Right atrium auricular region (tissue), 2 donors: ENCODE results near the gene RTN4R. TPM values are rescaled to one million over a fixed set of nuclear protein-coding genes. Genes with fewer than 3 reads are reported as not detected.

Experiments used
- DNase-seq: peaks from one replicate; pipeline ENCODE4 v3.0.0-alpha.2; 2019; ENCODE audit warnings: low spot score
- H3K27ac ChIP-seq, 2 donors: fragments of 200-600 bp; sonication (generic); 1 replicate in 1 of 2; 2 replicates in 1 of 2; pipeline ENCODE4 v1.5.1; 2016 to 2019
- H3K27me3 ChIP-seq, 2 donors: fragments of 200-600 bp; sonication (generic); one replicate each; pipeline versions ENCODE4 v1.5.1 to v1.6.0; 2017 to 2019
- H3K36me3 ChIP-seq: fragments of 200-600 bp; sonication (generic); one replicate; pipeline ENCODE4 v1.5.1; 2016
- H3K4me1 ChIP-seq, 2 donors: fragments of 200-600 bp; sonication (generic); one replicate each; pipeline versions ENCODE4 v1.5.1 to v1.6.0; 2017 to 2019
- H3K4me3 ChIP-seq, 2 donors: fragments of 200-600 bp; sonication (generic); 1 replicate in 1 of 2; 2 replicates in 1 of 2; pipeline ENCODE4 v1.5.1; 2017 to 2019; ENCODE audit warnings: mild to moderate bottlenecking in 1 of 2, moderate library complexity in 1 of 2
- H3K9me3 ChIP-seq, 2 donors: fragments of 200-600 bp; sonication (generic); one replicate each; pipeline ENCODE4 v1.5.1; 2019
- total RNA-seq, 2 donors: library from RNA; depleted of rRNA; stranded (reverse); fragments of >200 nt; gene quantifications; one replicate each; pipeline ENCODE4 v1.1.0, GENCODE V29; 2016
- TF ChIP-seq, protein P1 (sequence below), 2 donors: fragments of 200-600 bp; sonication (generic); IDR thresholded peaks; one replicate each; pipeline ENCODE4 v1.5.1; 2019; ENCODE audit warnings: antibody characterized with exemption in 2 of 2

Gene RTN4R
- total RNA-seq, 2 donors from 2014 or later: 1.0 to 2.0 TPM

DNA sequence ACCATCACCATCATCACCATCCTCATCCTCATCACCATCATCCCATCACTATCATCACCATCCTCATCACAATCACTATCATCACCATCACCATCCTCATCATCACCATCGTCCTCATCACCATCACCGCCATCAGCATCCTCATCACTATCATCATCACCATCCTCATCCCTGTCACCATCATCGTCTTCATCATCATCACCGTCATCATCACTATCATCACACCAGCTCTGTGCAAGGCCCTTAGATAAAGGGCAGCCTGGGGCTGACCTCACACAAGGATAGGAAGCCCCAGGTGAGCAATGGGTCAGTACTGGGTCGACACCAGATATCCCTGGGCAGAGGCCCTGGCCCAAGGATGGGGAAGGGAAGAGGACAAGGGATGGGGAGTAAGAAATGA, 16.1 kb downstream of the RTN4R start:
- H3K9me3 ChIP-seq: no peaks in the 10 kb centered on the region
- H3K27ac ChIP-seq: no peak overlapping the region
- H3K27me3 ChIP-seq: no peaks in the 10 kb centered on the region
- TF ChIP-seq, protein P1, sequence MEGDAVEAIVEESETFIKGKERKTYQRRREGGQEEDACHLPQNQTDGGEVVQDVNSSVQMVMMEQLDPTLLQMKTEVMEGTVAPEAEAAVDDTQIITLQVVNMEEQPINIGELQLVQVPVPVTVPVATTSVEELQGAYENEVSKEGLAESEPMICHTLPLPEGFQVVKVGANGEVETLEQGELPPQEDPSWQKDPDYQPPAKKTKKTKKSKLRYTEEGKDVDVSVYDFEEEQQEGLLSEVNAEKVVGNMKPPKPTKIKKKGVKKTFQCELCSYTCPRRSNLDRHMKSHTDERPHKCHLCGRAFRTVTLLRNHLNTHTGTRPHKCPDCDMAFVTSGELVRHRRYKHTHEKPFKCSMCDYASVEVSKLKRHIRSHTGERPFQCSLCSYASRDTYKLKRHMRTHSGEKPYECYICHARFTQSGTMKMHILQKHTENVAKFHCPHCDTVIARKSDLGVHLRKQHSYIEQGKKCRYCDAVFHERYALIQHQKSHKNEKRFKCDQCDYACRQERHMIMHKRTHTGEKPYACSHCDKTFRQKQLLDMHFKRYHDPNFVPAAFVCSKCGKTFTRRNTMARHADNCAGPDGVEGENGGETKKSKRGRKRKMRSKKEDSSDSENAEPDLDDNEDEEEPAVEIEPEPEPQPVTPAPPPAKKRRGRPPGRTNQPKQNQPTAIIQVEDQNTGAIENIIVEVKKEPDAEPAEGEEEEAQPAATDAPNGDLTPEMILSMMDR (IDR thresholded peaks at IDR 0.05): no peak
- peaks cover 0 to 17% of the 10 kb centered on the region in 2 donors for H3K4me1 ChIP-seq
- no peaks in the 10 kb centered on the region for H3K36me3 ChIP-seq
- H3K4me3 ChIP-seq: no peak overlapping the region
- DNase-seq: no peak

GRCh38 chr22:20251491-20251890, 16.6 kb downstream of the RTN4R start:
- no peaks in the 10 kb centered on the region for H3K36me3 ChIP-seq
- H3K27ac ChIP-seq: no peak overlapping the region
- no peaks in the 10 kb centered on the region for H3K9me3 ChIP-seq
- no peak for DNase-seq
- peaks cover 0 to 21% of the 10 kb centered on the region in 2 donors for H3K4me1 ChIP-seq
- H3K4me3 ChIP-seq: no peak overlapping the region
- TF ChIP-seq, protein P1 (IDR thresholded peaks at IDR 0.05): no peak
- H3K27me3 ChIP-seq: no peaks in the 10 kb centered on the region

- no peaks in the 10 kb centered on the region for H3K9me3 ChIP-seq
- H3K27ac ChIP-seq: no peak overlapping the region
- TF ChIP-seq, protein P1 (IDR thresholded peaks at IDR 0.05): no peak
- no peaks in the 10 kb centered on the region for H3K27me3 ChIP-seq
- H3K36me3 ChIP-seq: no peaks in the 10 kb centered on the region
- H3K4me1 ChIP-seq: peaks cover 0 to 23% of the 10 kb centered on the region in 2 donors
- DNase-seq: no peak
- H3K4me3 ChIP-seq: no peak overlapping the region
Measured at GRCh38 chr22:20249797-20250354, 18.2 kb downstream of the RTN4R start.

DNA sequence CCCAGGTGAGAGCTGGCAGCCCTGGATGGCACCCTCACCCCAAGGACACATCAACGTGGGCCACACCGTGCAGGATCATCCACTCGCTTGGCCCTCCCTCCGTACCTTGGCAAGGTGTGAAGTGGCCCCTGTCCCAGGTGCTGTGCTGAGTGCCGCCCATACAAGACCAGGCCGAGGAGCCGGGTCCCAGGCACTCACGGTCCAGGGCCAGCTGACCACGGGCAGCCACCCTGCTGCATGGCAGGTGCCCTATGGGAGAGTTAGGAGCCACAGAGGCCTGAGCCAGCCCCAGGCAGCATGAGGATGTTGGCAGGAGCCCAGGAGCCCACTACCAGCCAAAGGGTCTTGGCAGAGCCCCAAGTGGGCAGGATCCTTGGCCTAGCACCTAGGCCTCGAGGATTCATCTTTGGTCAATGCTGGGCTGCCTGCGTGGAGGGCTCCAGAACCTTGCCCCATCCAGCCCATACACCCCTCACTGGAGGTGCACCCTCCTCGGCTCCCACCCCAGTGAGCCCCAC, 19.6 kb downstream of the RTN4R start:
- H3K9me3 ChIP-seq: no peaks in the 10 kb centered on the region

GRCh38 chr22:20247608-20248171, 20.4 kb downstream of the RTN4R start:
- no peak for DNase-seq
- Histone ChIP-seq H3K27me3 (no peaks in the 10 kb centered on the region), H3K4me3 (no peak overlapping the region), H3K9me3 (no peaks in the 10 kb centered on the region), H3K4me1 (peaks cover 0 to 44% of the 10 kb centered on the region in 2 donors), H3K36me3 (no peaks in the 10 kb centered on the region), H3K27ac (no peak overlapping the region)
- TF ChIP-seq, protein P1 (IDR thresholded peaks at IDR 0.05): no peak

More for the DNA sequence above, 19.6 kb downstream of the RTN4R start:
- DNase-seq: no peak
- Histone ChIP-seq H3K27me3 (no peaks in the 10 kb centered on the region), H3K4me1 (peaks cover 0 to 35% of the 10 kb centered on the region in 2 donors), H3K36me3 (no peaks in the 10 kb centered on the region), H3K27ac (no peak overlapping the region), H3K4me3 (no peak overlapping the region)
- TF ChIP-seq, protein P1 (IDR thresholded peaks at IDR 0.05): no peak
